Subcutaneous abdominal adipose tissue (tissue), 5 donors: ENCODE results near the gene ZNF516.

Experiments
- H3K27ac ChIP-seq: one replicate; pipeline ENCODE4 v1.7.0; 2013; ENCODE audit warnings: low read depth, mild to moderate bottlenecking, inconsistent platforms, low read length, moderate library complexity
- H3K27me3 ChIP-seq, 5 donors: one replicate each; pipeline ENCODE4 v1.7.0; 2013; ENCODE audit warnings: low read length in 5 of 5, inconsistent platforms in 1 of 5; ENCODE audit not compliant: control insufficient read depth in 5 of 5, insufficient read depth in 4 of 5
- H3K36me3 ChIP-seq, 5 donors: one replicate each; pipeline ENCODE4 v1.7.0; 2013; ENCODE audit warnings: low read length in 5 of 5; ENCODE audit not compliant: control insufficient read depth in 5 of 5, insufficient read depth in 5 of 5
- H3K4me1 ChIP-seq, 5 donors: one replicate each; pipeline ENCODE4 v1.7.0; 2013; ENCODE audit warnings: low read length in 5 of 5, mild to moderate bottlenecking in 3 of 5, moderate library complexity in 1 of 5; ENCODE audit not compliant: control insufficient read depth in 5 of 5, insufficient read depth in 5 of 5
- H3K4me3 ChIP-seq, 5 donors: one replicate each; pipeline ENCODE4 v1.7.0; 2013; ENCODE audit warnings: low read length in 5 of 5, low read depth in 1 of 5
- H3K9ac ChIP-seq, 5 donors: one replicate each; pipeline ENCODE4 v1.7.0; 2013; ENCODE audit warnings: low read length in 5 of 5, mild to moderate bottlenecking in 4 of 5, moderate library complexity in 3 of 5
- H3K9me3 ChIP-seq, 5 donors: one replicate each; pipeline ENCODE4 v1.7.0; 2013; ENCODE audit warnings: low read length in 5 of 5; ENCODE audit not compliant: control insufficient read depth in 5 of 5
- donor health status: healthy.
- donor health status: healthy.
- donor health status: healthy.
- donor health status: healthy.
- donor health status: healthy.

ZNF516 gene

GRCh38 chr18:76451396-76452331 is 43.4 kb downstream of the ZNF516 start:
- Histone ChIP-seq H3K4me3 (peak overlapping the region; percentile 76 to 93 (median 80)), H3K9me3 (no peaks in the 10 kb centered on the region), H3K27ac (peak overlapping the region; percentile 76), H3K36me3 (no peaks in the 10 kb centered on the region), H3K27me3 (no peaks in the 10 kb centered on the region), H3K9ac (peak overlapping the region; percentile 11 to 85 (median 74)), H3K4me1 (peaks cover 2 to 33% (median 23%) of the 10 kb centered on the region in 5 donors)

- H3K9ac ChIP-seq = peak overlapping the region; percentile 53 to 85 (median 74)
- H3K4me3 ChIP-seq = peak overlapping the region; percentile 76 to 93 (median 80)
- H3K27ac ChIP-seq = peak overlapping the region; percentile 76
- no peaks in the 10 kb centered on the region for H3K36me3 ChIP-seq
- peaks cover 3 to 43% (median 31%) of the 10 kb centered on the region in 5 donors for H3K4me1 ChIP-seq
- H3K9me3 ChIP-seq = no peaks in the 10 kb centered on the region
- peaks cover 0 to 5% (median 0%) of the 10 kb centered on the region in 5 donors for H3K27me3 ChIP-seq
These were observed 44.3 kb downstream of the ZNF516 start for GRCh38 chr18:76450452-76451395.

GRCh38 chr18:76449111-76449453 is 46.0 kb downstream of the ZNF516 start:
- H3K27me3 ChIP-seq = peaks cover 0 to 5% (median 0%) of the 10 kb centered on the region in 5 donors
- H3K9me3 ChIP-seq = no peaks in the 10 kb centered on the region
- H3K4me1 ChIP-seq = peaks cover 4 to 54% (median 41%) of the 10 kb centered on the region in 5 donors
- H3K27ac ChIP-seq = no peak overlapping the region
- no peaks in the 10 kb centered on the region for H3K36me3 ChIP-seq
- no peak overlapping the region for H3K9ac ChIP-seq
- H3K4me3 ChIP-seq = no peak overlapping the region

GRCh38 chr18:76448256-76449110 is 46.6 kb downstream of the ZNF516 start:
- Histone ChIP-seq H3K9me3 (no peaks in the 10 kb centered on the region), H3K4me3 (no peak overlapping the region), H3K36me3 (no peaks in the 10 kb centered on the region), H3K27ac (no peak overlapping the region), H3K4me1 (peaks cover 4 to 54% (median 43%) of the 10 kb centered on the region in 5 donors), H3K9ac (no peak overlapping the region), H3K27me3 (peaks cover 0 to 5% (median 0%) of the 10 kb centered on the region in 5 donors)

- Histone ChIP-seq H3K27ac (no peak overlapping the region), H3K9me3 (no peaks in the 10 kb centered on the region), H3K4me1 (peaks cover 4 to 54% (median 43%) of the 10 kb centered on the region in 5 donors), H3K4me3 (no peak overlapping the region), H3K27me3 (peaks cover 0 to 5% (median 0%) of the 10 kb centered on the region in 5 donors), H3K9ac (no peak overlapping the region), H3K36me3 (peaks cover 0 to 6% (median 5%) of the 10 kb centered on the region in 5 donors)
These were observed 47.7 kb downstream of the ZNF516 start for GRCh38 chr18:76447258-76447890.

GRCh38 chr18:76446321-76447257 is 48.5 kb downstream of the ZNF516 start:
- Histone ChIP-seq H3K9me3 (no peaks in the 10 kb centered on the region), H3K36me3 (peaks cover 0 to 14% (median 13%) of the 10 kb centered on the region in 5 donors), H3K4me3 (no peak overlapping the region), H3K27ac (no peak overlapping the region), H3K9ac (no peak overlapping the region), H3K27me3 (peaks cover 0 to 5% (median 0%) of the 10 kb centered on the region in 5 donors), H3K4me1 (peaks cover 4 to 52% (median 39%) of the 10 kb centered on the region in 5 donors)

GRCh38 chr18:76445741-76446232 is 49.3 kb downstream of the ZNF516 start:
- H3K27me3 ChIP-seq = peaks cover 0 to 5% (median 0%) of the 10 kb centered on the region in 5 donors
- no peaks in the 10 kb centered on the region for H3K9me3 ChIP-seq
- H3K4me1 ChIP-seq = peaks cover 4 to 44% (median 32%) of the 10 kb centered on the region in 5 donors
- H3K27ac ChIP-seq = no peak overlapping the region
- H3K9ac ChIP-seq = no peak overlapping the region
- peak overlapping the region in 1 of 5 donors; percentile 24 for H3K4me3 ChIP-seq
- H3K36me3 ChIP-seq = peaks cover 0 to 22% (median 18%) of the 10 kb centered on the region in 5 donors

- peaks cover 1 to 39% (median 28%) of the 10 kb centered on the region in 5 donors for H3K4me1 ChIP-seq
- no peaks in the 10 kb centered on the region for H3K9me3 ChIP-seq
- no peak overlapping the region for H3K27ac ChIP-seq
- H3K36me3 ChIP-seq = peaks cover 0 to 27% (median 22%) of the 10 kb centered on the region in 5 donors
- H3K27me3 ChIP-seq = peaks cover 0 to 5% (median 0%) of the 10 kb centered on the region in 5 donors
- no peak overlapping the region for H3K9ac ChIP-seq
- H3K4me3 ChIP-seq = no peak overlapping the region
These were observed 49.8 kb downstream of the ZNF516 start for GRCh38 chr18:76445275-76445674.
